CD4-positive, alpha-beta T cell (primary cell): Measurements from ENCODE around the gene PKDREJ. TPM values are rescaled to one million over a fixed set of nuclear protein-coding genes. Genes with fewer than 3 reads are reported as not detected.

ENCODE experiments used
- ATAC-seq: fragments of 200-7000 bp; cut with Tn5 transposase; one replicate; pipeline ENCODE4 v1.10.0; 2022; ENCODE audit warnings: mild to moderate bottlenecking; ENCODE audit not compliant: poor library complexity
- CTCF ChIA-PET: fragments of 350-600 bp; sonication (Branson Sonifier 250); formaldehyde crosslinking; loops from one replicate; lab custom pipeline; 2021; ENCODE audit warnings: antibody characterized with exemption, inconsistent platforms; lab: Charles Lee
- POLR2A ChIA-PET: fragments of 350-600 bp; sonication (Branson Sonifier 250); formaldehyde crosslinking; loops from one replicate; lab custom pipeline; 2021; ENCODE audit warnings: antibody characterized with exemption, inconsistent platforms; lab: Charles Lee
- DNase-seq, 14 experiments: peaks; one replicate each; pipeline ENCODE4 v3.0.0-alpha.2; 2013 to 2020; ENCODE audit warnings: mixed read lengths in 2 of 14
- H3K27ac ChIP-seq, 2 donors: one replicate each; pipeline versions ENCODE4 v1.5.1 to v1.7.0; 2013; ENCODE audit warnings: low read length in 2 of 2, low read depth in 1 of 2, mild to moderate bottlenecking in 1 of 2
- H3K27me3 ChIP-seq, 2 experiments: 1 replicate in 1 of 2; 2 replicates in 1 of 2; pipeline versions ENCODE4 v1.6.1 to v1.7.0; 2013; ENCODE audit warnings: low read length in 2 of 2, control low read depth in 1 of 2, mild to moderate bottlenecking in 1 of 2, moderate library complexity in 1 of 2; ENCODE audit not compliant: insufficient read depth in 2 of 2, control insufficient read depth in 1 of 2
- H3K36me3 ChIP-seq: one replicate; pipeline ENCODE4 v1.6.1; 2013; ENCODE audit warnings: low read length, control low read depth; ENCODE audit not compliant: insufficient read depth
- H3K4me1 ChIP-seq: one replicate; pipeline ENCODE4 v1.6.1; 2013; ENCODE audit warnings: low read length, control low read depth; ENCODE audit not compliant: insufficient read depth
- H3K4me3 ChIP-seq: one replicate; pipeline ENCODE4 v1.5.1; 2013; ENCODE audit warnings: mild to moderate bottlenecking, low read length, moderate library complexity
- H3K9me3 ChIP-seq, 2 experiments: 1 replicate in 1 of 2; 2 replicates in 1 of 2; pipeline versions ENCODE4 v1.6.1 to v1.7.0; 2013; ENCODE audit warnings: low read length in 2 of 2, mild to moderate bottlenecking in 2 of 2, control low read depth in 1 of 2, moderate library complexity in 1 of 2; ENCODE audit not compliant: control insufficient read depth in 1 of 2, insufficient read depth in 1 of 2
- H3K27ac Mint-ChIP-seq: one replicate; pipeline ENCODE4 v1.8.0; 2020; ENCODE audit warnings: mixed read lengths
- H3K27me3 Mint-ChIP-seq: one replicate; pipeline ENCODE4 v1.8.0; 2021; ENCODE audit warnings: mixed read lengths
- H3K36me3 Mint-ChIP-seq: one replicate; pipeline ENCODE4 v1.8.0; 2021; ENCODE audit warnings: low read depth, mixed read lengths
- H3K4me1 Mint-ChIP-seq: one replicate; pipeline ENCODE4 v1.8.0; 2021; ENCODE audit warnings: low read depth, mixed read lengths
- H3K4me3 Mint-ChIP-seq: one replicate; pipeline ENCODE4 v1.8.0; 2020; ENCODE audit warnings: mild to moderate bottlenecking, mixed read lengths
- H3K9me3 Mint-ChIP-seq: one replicate; pipeline ENCODE4 v1.8.0; 2020; ENCODE audit warnings: mixed read lengths
- CTCF ChIP-seq: fragments of 200-600 bp; IDR thresholded peaks from one replicate; pipeline ENCODE4 v1.8.0; 2022; ENCODE audit warnings: antibody characterized with exemption, mild to moderate bottlenecking
- intact Hi-C, 2 experiments: fragments of 100-400 bp; cut with DNase I in 1 of 2; cut with micrococcal nuclease in 1 of 2; formaldehyde crosslinking; loops; one replicate each; pipeline versions ENCODE4 v1.15.1 to v1.9.0; 2023 to 2025; cut with DNase I, micrococcal nuclease
- total RNA-seq, 174 experiments: library from RNA in 2 of 174; stranded (reverse) in 2 of 174; gene quantifications; one replicate each; pipeline ENCODE4 v1.2.3 and lab custom pipeline; 2021 to 2026

PKDREJ gene
- total RNA-seq, 2 experiments from 2014 or later, result not detected

GRCh38 chr22:46242076-46242475, 21.1 kb downstream of the PKDREJ start:
- POLR2A ChIA-PET, result interaction anchor here (1.4 kb wide), 1 partner anchor 8 kb away, joined by 9 read pairs; the partner anchor contains the start of gene CDPF1
- Mint-ChIP-seq H3K27ac (no peak overlapping the region), H3K27me3 (no peaks in the 10 kb centered on the region), H3K4me3 (no peak overlapping the region), H3K36me3 (peaks cover 25% of the 10 kb centered on the region), H3K4me1 (peaks cover 19% of the 10 kb centered on the region), H3K9me3 (no peaks in the 10 kb centered on the region)
- Histone ChIP-seq H3K27ac (no peak overlapping the region), H3K9me3 (peaks cover 0 to 13% of the 10 kb centered on the region in 2 experiments), H3K27me3 (no peaks in the 10 kb centered on the region), H3K4me3 (no peak overlapping the region), H3K36me3 (peaks cover 22% of the 10 kb centered on the region), H3K4me1 (peaks cover 25% of the 10 kb centered on the region)
- TF ChIP-seq CTCF, result no peak
- CTCF ChIA-PET, result no interaction called here
- DNase-seq, result no peak
- intact Hi-C loops, result loop anchor here in 1 of 2 experiments (10.0 kb wide), 1 partner anchor 227 kb away; no protein-coding TSS in a partner anchor
- ATAC-seq, result no peak

GRCh38 chr22:46241396-46242007, 21.6 kb downstream of the PKDREJ start:
- peaks cover 28% of the 10 kb centered on the region for H3K36me3 Mint-ChIP-seq
- H3K27ac ChIP-seq, result no peak overlapping the region
- no peak for TF ChIP-seq CTCF
- H3K4me1 Mint-ChIP-seq, result peaks cover 19% of the 10 kb centered on the region
- ChIA-PET POLR2A (interaction anchor here (1.4 kb wide), 1 partner anchor 9 kb away, joined by 9 read pairs; the partner anchor contains the start of gene CDPF1), CTCF (no interaction called here)
- peaks cover 20% of the 10 kb centered on the region for H3K36me3 ChIP-seq
- peaks cover 0 to 13% of the 10 kb centered on the region in 2 experiments for H3K9me3 ChIP-seq
- no peaks in the 10 kb centered on the region for H3K27me3 ChIP-seq
- no peaks in the 10 kb centered on the region for H3K27me3 Mint-ChIP-seq
- intact Hi-C loops, result loop anchor here in 1 of 2 experiments (10.0 kb wide), 1 partner anchor 227 kb away; no protein-coding TSS in a partner anchor
- H3K9me3 Mint-ChIP-seq, result no peaks in the 10 kb centered on the region
- peaks cover 22% of the 10 kb centered on the region for H3K4me1 ChIP-seq
- ATAC-seq, result no peak
- DNase-seq, result no peak
- no peak overlapping the region for H3K27ac Mint-ChIP-seq
- no peak overlapping the region for H3K4me3 Mint-ChIP-seq
- no peak overlapping the region for H3K4me3 ChIP-seq

GRCh38 chr22:46240907-46241306, 22.2 kb downstream of the PKDREJ start:
- peaks cover 25% of the 10 kb centered on the region for H3K36me3 Mint-ChIP-seq
- DNase-seq (no peak), ATAC-seq (no peak)
- H3K27me3 ChIP-seq, result no peaks in the 10 kb centered on the region
- H3K36me3 ChIP-seq, result peaks cover 24% of the 10 kb centered on the region
- intact Hi-C loops, result loop anchor here in 1 of 2 experiments (10.0 kb wide), 1 partner anchor 226 kb away; no protein-coding TSS in a partner anchor
- POLR2A ChIA-PET, result interaction anchor here (1.2 to 1.4 kb wide), 2 partner anchors 9 to 12 kb away, joined by 3 to 9 read pairs; partner anchors contain the start of gene CDPF1
- H3K27ac Mint-ChIP-seq, result no peak overlapping the region
- CTCF ChIA-PET, result no interaction called here
- TF ChIP-seq CTCF, result no peak
- peaks cover 22% of the 10 kb centered on the region for H3K4me1 ChIP-seq
- H3K27me3 Mint-ChIP-seq, result no peaks in the 10 kb centered on the region
- no peak overlapping the region for H3K4me3 Mint-ChIP-seq
- peaks cover 0 to 13% of the 10 kb centered on the region in 2 experiments for H3K9me3 ChIP-seq
- no peak overlapping the region for H3K27ac ChIP-seq
- H3K4me3 ChIP-seq, result no peak overlapping the region
- peaks cover 19% of the 10 kb centered on the region for H3K4me1 Mint-ChIP-seq
- H3K9me3 Mint-ChIP-seq, result no peaks in the 10 kb centered on the region
